MCF 10A (cell line): ENCODE results near the gene PKD1. TPM values are rescaled to one million over a fixed set of nuclear protein-coding genes. Genes with fewer than 3 reads are reported as not detected.

Source experiments
- BruUV-seq: library from RNA; stranded (reverse); fragments of 400-500 nt; replicated peaks from 2 replicates; lab custom pipeline; 2021; lab: Mats Ljungman, UMichigan
- CTCF ChIA-PET: fragments of 300-600 bp; sonication (Branson Sonifier 250); formaldehyde crosslinking; extraction: SDS; loops from one replicate; lab custom pipeline; 2021; ENCODE audit warnings: antibody characterized with exemption, inconsistent platforms; lab: Yijun Ruan, JAX
- POLR2A ChIA-PET: fragments of 300-600, 350-650 bp; sonication (Branson Sonifier 250); formaldehyde crosslinking; extraction: SDS; loops from one replicate; lab custom pipeline; 2020; ENCODE audit warnings: antibody characterized with exemption, inconsistent platforms; lab: Yijun Ruan, JAX
- DNase-seq: peaks from one replicate; pipeline ENCODE4 v3.0.0-alpha.2; 2018; ENCODE audit not compliant: unreplicated experiment
- H3K27ac Mint-ChIP-seq: one replicate; pipeline ENCODE4 v1.8.0; 2022; ENCODE audit warnings: mild to moderate bottlenecking, low read depth, mixed read lengths; ENCODE audit not compliant: unreplicated experiment
- H3K27me3 Mint-ChIP-seq: one replicate; pipeline ENCODE4 v1.8.0; 2022; ENCODE audit warnings: mixed read lengths; ENCODE audit not compliant: insufficient read depth, unreplicated experiment
- H3K36me3 Mint-ChIP-seq: one replicate; pipeline ENCODE4 v1.8.0; 2022; ENCODE audit warnings: mild to moderate bottlenecking, moderate library complexity, mixed read lengths; ENCODE audit not compliant: insufficient read depth, unreplicated experiment
- H3K4me1 Mint-ChIP-seq: one replicate; pipeline ENCODE4 v1.8.0; 2022; ENCODE audit warnings: mixed read lengths; ENCODE audit not compliant: insufficient read depth, unreplicated experiment
- H3K4me3 Mint-ChIP-seq: one replicate; pipeline ENCODE4 v1.8.0; 2022; ENCODE audit warnings: mild to moderate bottlenecking, moderate library complexity, mixed read lengths; ENCODE audit not compliant: unreplicated experiment
- H3K9me3 Mint-ChIP-seq: one replicate; pipeline ENCODE4 v1.8.0; 2022; ENCODE audit warnings: mixed read lengths; ENCODE audit not compliant: unreplicated experiment
- intact Hi-C: fragments of 100-400 bp; cut with micrococcal nuclease; formaldehyde crosslinking; loops from 2 replicates; pipeline ENCODE4 v1.14.1; 2022
- total RNA-seq: library from RNA; stranded (reverse); gene quantifications from 2 replicates; pipeline ENCODE4 v1.2.3, GENCODE V29; 2022
- TF ChIP-seq, protein P1 (sequence below): fragments of 200-600 bp; IDR thresholded peaks from one replicate; pipeline ENCODE4 v1.8.0; 2022; ENCODE audit warnings: antibody characterized with exemption, mild to moderate bottlenecking; ENCODE audit not compliant: unreplicated experiment

The PKD1 gene
- total RNA-seq, 1 experiment from 2014 or later = 187 TPM

DNA sequence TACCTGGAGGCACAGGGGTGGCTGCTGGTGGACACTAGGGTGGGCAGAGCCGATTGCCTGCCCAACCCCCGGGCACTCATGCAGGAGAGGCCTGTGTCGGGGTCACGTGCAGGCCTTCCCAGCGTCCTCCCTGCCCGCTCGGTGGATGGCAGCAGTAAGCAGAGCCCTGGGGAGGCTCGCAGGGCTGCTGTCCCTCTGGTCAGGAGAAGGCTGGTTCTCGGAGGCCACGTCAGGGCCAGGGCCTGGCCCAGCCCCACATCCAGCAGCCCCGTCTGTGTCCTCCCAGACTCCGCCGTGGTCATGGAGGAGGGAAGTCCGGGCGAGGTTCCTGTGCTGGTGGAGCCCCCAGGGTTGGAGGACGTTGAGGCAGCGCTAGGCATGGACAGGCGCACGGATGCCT lies 52.3 kb downstream of the PKD1 start:
- no peaks in the 10 kb centered on the region for H3K4me1 Mint-ChIP-seq
- no peaks in the 10 kb centered on the region for H3K27me3 Mint-ChIP-seq
- TF ChIP-seq, protein P1, sequence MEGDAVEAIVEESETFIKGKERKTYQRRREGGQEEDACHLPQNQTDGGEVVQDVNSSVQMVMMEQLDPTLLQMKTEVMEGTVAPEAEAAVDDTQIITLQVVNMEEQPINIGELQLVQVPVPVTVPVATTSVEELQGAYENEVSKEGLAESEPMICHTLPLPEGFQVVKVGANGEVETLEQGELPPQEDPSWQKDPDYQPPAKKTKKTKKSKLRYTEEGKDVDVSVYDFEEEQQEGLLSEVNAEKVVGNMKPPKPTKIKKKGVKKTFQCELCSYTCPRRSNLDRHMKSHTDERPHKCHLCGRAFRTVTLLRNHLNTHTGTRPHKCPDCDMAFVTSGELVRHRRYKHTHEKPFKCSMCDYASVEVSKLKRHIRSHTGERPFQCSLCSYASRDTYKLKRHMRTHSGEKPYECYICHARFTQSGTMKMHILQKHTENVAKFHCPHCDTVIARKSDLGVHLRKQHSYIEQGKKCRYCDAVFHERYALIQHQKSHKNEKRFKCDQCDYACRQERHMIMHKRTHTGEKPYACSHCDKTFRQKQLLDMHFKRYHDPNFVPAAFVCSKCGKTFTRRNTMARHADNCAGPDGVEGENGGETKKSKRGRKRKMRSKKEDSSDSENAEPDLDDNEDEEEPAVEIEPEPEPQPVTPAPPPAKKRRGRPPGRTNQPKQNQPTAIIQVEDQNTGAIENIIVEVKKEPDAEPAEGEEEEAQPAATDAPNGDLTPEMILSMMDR = no peak
- DNase-seq = no peak
- intact Hi-C loops = no loop called here
- peaks cover 38% of the 10 kb centered on the region for H3K36me3 Mint-ChIP-seq
- H3K4me3 Mint-ChIP-seq = no peak overlapping the region
- no peak overlapping the region for H3K27ac Mint-ChIP-seq
- BruUV-seq = no TSS peak
- POLR2A ChIA-PET = interaction anchor here (0.9 kb wide), 1 partner anchor 68 kb away, joined by 3 read pairs; no protein-coding TSS in a partner anchor
- no peaks in the 10 kb centered on the region for H3K9me3 Mint-ChIP-seq
- CTCF ChIA-PET = interaction anchor here (0.6 to 1.1 kb wide), 3 partner anchors 43 to 61 kb away, joined by 3 to 6 read pairs (median 3); no protein-coding TSS in a partner anchor

- intact Hi-C loops = no loop called here
- ChIA-PET CTCF (interaction anchor here (0.6 to 0.8 kb wide), 2 partner anchors 43 to 60 kb away, joined by 3 read pairs; no protein-coding TSS in a partner anchor), POLR2A (interaction anchor here (0.9 kb wide), 1 partner anchor 69 kb away, joined by 3 read pairs; no protein-coding TSS in a partner anchor)
- no peaks in the 10 kb centered on the region for H3K4me1 Mint-ChIP-seq
- no peak overlapping the region for H3K4me3 Mint-ChIP-seq
- DNase-seq = no peak
- no peaks in the 10 kb centered on the region for H3K27me3 Mint-ChIP-seq
- TF ChIP-seq, protein P1 = no peak
- H3K36me3 Mint-ChIP-seq = peaks cover 34% of the 10 kb centered on the region
- BruUV-seq = no TSS peak
- no peak overlapping the region for H3K27ac Mint-ChIP-seq
- no peaks in the 10 kb centered on the region for H3K9me3 Mint-ChIP-seq
Measured at GRCh38 chr16:2082983-2083364, 52.7 kb downstream of the PKD1 start.

DNA sequence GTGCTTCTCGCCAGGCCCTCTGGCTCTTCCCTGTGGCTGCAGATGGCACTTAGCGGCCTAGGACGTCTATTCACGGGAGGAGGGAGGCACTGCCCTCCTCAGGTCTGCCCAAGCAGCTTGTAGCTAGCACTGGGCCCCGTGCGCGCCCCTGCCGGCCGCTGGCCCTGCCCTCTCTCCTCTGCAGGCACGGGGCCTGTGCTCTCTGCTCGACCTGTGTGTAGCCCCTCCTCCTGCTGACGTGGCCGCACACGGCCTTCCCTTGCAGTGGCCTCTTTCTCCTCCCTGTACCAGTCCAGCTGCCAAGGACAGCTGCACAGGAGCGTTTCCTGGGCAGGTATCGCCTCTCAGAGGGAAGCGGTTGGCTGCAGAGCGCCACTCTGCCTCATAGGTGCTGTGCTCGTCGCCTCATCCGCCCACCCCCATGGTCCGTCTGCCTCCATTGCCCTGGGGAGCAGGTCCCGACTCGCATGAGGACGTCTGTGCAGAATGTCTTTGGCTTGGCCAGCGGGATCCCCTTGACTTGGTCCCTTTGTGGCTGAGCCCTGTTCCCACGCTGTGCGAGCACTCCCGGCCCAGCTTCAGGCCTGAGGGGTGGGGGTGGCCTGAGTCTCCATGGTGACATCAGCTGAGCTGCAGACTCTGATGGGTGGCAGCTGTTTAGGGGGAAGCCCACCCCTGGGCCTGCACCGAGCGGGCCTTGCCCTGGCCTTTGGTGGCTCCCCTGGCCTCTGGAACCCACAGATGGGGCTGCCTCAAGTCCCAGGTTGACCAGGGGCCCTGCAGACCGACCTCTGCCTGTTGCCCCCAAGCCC lies 53.3 kb downstream of the PKD1 start:
- BruUV-seq = no TSS peak
- Mint-ChIP-seq H3K4me3 (no peak overlapping the region), H3K27me3 (no peaks in the 10 kb centered on the region), H3K36me3 (peaks cover 31% of the 10 kb centered on the region), H3K9me3 (no peaks in the 10 kb centered on the region), H3K27ac (no peak overlapping the region), H3K4me1 (no peaks in the 10 kb centered on the region)
- ChIA-PET CTCF (interaction anchor here (0.6 to 0.8 kb wide), 2 partner anchors 39 to 60 kb away, joined by 3 read pairs; no protein-coding TSS in a partner anchor), POLR2A (interaction anchor here (0.9 kb wide), 1 partner anchor 69 kb away, joined by 3 read pairs; no protein-coding TSS in a partner anchor)
- DNase-seq = no peak
- TF ChIP-seq, protein P1 = no peak
- intact Hi-C loops = no loop called here

DNA sequence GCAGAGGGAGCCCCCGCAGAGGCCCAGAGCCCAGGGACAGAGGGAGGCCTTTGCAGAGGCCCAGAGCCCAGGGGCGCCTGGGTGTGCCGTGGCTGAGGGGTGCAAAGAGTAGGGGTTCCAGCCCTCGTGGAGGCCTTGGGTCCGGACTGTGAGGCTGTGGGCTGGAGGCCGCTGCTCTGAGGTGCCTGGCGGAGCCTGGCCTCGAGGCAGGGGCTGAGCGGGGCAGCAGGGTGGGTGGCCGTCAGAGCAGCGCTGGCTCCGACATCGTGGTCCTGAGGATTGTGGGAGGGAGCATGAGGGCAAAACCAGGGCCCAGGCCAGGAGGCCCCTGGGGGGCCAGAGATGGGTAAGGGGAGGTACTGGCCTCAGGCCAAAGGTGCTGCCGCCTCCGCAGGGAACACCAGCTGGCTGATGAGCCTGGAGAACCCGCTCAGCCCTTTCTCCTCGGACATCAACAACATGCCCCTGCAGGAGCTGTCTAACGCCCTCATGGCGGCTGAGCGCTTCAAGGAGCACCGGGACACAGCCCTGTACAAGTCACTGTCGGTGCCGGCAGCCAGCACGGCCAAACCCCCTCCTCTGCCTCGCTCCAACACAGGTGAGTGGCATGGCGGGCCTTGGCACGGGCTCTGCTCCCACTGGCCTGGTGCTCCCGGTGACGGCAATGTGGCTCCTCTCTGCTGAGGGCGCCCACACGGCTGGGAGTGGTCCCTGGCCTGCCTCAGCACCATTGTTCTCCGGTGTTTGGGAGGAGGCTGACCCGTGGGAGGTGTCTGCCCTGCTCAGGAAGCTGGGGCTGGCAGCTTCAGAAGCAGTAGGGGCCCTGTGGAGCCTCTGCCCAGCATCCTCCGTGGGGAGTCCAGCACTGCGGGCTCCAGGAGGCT lies 54.3 kb downstream of the PKD1 start:
- no peak overlapping the region for H3K4me3 Mint-ChIP-seq
- H3K27ac Mint-ChIP-seq = no peak overlapping the region
- H3K9me3 Mint-ChIP-seq = no peaks in the 10 kb centered on the region
- no TSS peak for BruUV-seq
- no peaks in the 10 kb centered on the region for H3K4me1 Mint-ChIP-seq
- POLR2A ChIA-PET = no interaction called here
- H3K27me3 Mint-ChIP-seq = no peaks in the 10 kb centered on the region
- DNase-seq = no peak
- intact Hi-C loops = no loop called here
- CTCF ChIA-PET = no interaction called here
- TF ChIP-seq, protein P1 = no peak
- peaks cover 31% of the 10 kb centered on the region for H3K36me3 Mint-ChIP-seq
